Mesendoderm (in vitro differentiated cells): ENCODE measurements around the gene GPHA2.

Source experiments
- DNase-seq: peaks from one replicate; pipeline ENCODE4 v3.0.0; 2013
- H2AK5ac ChIP-seq: 2 replicates; pipeline ENCODE4 v1.6.1; 2013; ENCODE audit warnings: low read length, inconsistent platforms
- H2BK120ac ChIP-seq: 2 replicates; pipeline ENCODE4 v1.6.1; 2013; ENCODE audit warnings: low read depth, mild to moderate bottlenecking, low read length, moderate library complexity, mixed read lengths
- H2BK15ac ChIP-seq: replicated peaks from 2 replicates; pipeline ENCODE4 v1.6.1; 2013; ENCODE audit warnings: low read depth, mild to moderate bottlenecking, moderate library complexity
- H2BK5ac ChIP-seq: 2 replicates; pipeline ENCODE4 v1.6.1; 2013; ENCODE audit warnings: low read length, inconsistent platforms
- H3K18ac ChIP-seq: 2 replicates; pipeline ENCODE4 v1.6.1; 2013; ENCODE audit warnings: mild to moderate bottlenecking, low read length, mixed read lengths
- H3K23ac ChIP-seq: one replicate; pipeline ENCODE4 v1.6.1; 2013; ENCODE audit warnings: low read length
- H3K27ac ChIP-seq: 2 replicates; pipeline ENCODE4 v1.5.1; 2013; ENCODE audit warnings: low read depth, mild to moderate bottlenecking, inconsistent platforms, low read length, moderate library complexity
- H3K27me3 ChIP-seq: 2 replicates; pipeline ENCODE4 v1.6.1; 2013; ENCODE audit warnings: low read length, control low read depth, mild to moderate bottlenecking, inconsistent platforms; ENCODE audit not compliant: insufficient read depth, poor library complexity
- H3K36me3 ChIP-seq: 2 replicates; pipeline ENCODE4 v1.6.1; 2013; ENCODE audit warnings: low read length, inconsistent platforms; ENCODE audit not compliant: control insufficient read depth, insufficient read depth
- H3K4ac ChIP-seq: one replicate; pipeline ENCODE4 v1.6.1; 2013; ENCODE audit warnings: low read depth, mild to moderate bottlenecking, low read length, moderate library complexity
- H3K4me1 ChIP-seq: 2 replicates; pipeline ENCODE4 v1.6.1; 2013; ENCODE audit warnings: low read depth, low read length, inconsistent platforms; ENCODE audit not compliant: control insufficient read depth
- H3K4me2 ChIP-seq: 2 replicates; pipeline ENCODE4 v1.6.1; 2013; ENCODE audit warnings: low read length
- H3K4me3 ChIP-seq: 2 replicates; pipeline ENCODE4 v1.5.1; 2013; ENCODE audit warnings: mild to moderate bottlenecking, low read length
- H3K56ac ChIP-seq: one replicate; pipeline ENCODE4 v1.6.1; 2013; ENCODE audit warnings: low read length
- H3K79me1 ChIP-seq: 2 replicates; pipeline ENCODE4 v1.6.1; 2013; ENCODE audit warnings: low read length, inconsistent platforms
- H3K79me2 ChIP-seq: 2 replicates; pipeline ENCODE4 v1.6.1; 2013; ENCODE audit warnings: mild to moderate bottlenecking, low read length; ENCODE audit not compliant: control insufficient read depth, insufficient read depth
- H3K9ac ChIP-seq: 2 replicates; pipeline ENCODE4 v1.6.1; 2013; ENCODE audit warnings: low read length, inconsistent platforms
- H4K5ac ChIP-seq: one replicate; pipeline ENCODE4 v1.6.1; 2013; ENCODE audit warnings: low read length
- H4K8ac ChIP-seq: one replicate; pipeline ENCODE4 v1.6.1; 2013; ENCODE audit warnings: low read depth, mild to moderate bottlenecking, control low read depth, low read length, moderate library complexity
- WGBS: extraction: QIAGEN DNeasy Blood & Tissue Kit; methylation state at CpG from one replicate; pipeline ENCODE4 v1.1.7; 2013; ENCODE audit warnings: low lambda C conversion rate, missing lambda C conversion rate; ENCODE audit not compliant: insufficient coverage; ENCODE audit errors: extremely low coverage; 5-methylcytosine and 5-hydroxymethylcytosine counted together

Gene GPHA2

DNA sequence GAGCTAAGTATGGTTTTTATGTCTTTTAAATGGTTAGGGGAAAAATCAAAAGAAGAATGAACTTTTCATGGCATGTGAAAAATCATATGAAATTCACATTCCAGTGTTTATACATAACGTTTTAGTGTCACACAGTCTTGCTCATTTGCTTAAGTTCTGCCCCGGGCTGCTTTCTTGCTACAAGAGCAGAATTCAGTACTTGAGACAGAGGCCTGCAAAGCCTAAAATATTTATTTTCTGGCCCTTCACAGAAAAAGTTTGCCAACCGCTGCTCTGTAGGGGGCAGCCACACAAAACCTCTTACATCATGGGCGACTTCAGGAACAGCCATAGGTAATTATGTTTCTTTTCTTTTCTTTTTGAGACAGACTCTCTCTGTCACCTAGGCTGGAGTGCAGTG lies 17.7 kb downstream of the GPHA2 start:
- Histone ChIP-seq H3K23ac (no peak overlapping the region), H3K36me3 (no peaks in the 10 kb centered on the region), H2AK5ac (no peak overlapping the region), H4K8ac (no peak overlapping the region), H3K79me2 (no peaks in the 10 kb centered on the region), H3K4me2 (peak overlapping the region; percentile 47), H3K9ac (peak overlapping the region; percentile 64), H3K79me1 (peaks cover 2% of the 10 kb centered on the region), H3K18ac (no peak overlapping the region), H3K56ac (no peak overlapping the region), H2BK5ac (no peak overlapping the region), H3K27me3 (no peaks in the 10 kb centered on the region), H3K27ac (no peak overlapping the region), H3K4ac (no peak overlapping the region), H2BK15ac (no peak overlapping the region), H2BK120ac (no peak overlapping the region), H3K4me1 (no peaks in the 10 kb centered on the region), H3K4me3 (no peak overlapping the region), H4K5ac (no peak overlapping the region)
- peak; percentile 39 for DNase-seq
- no CpG with 5 or more reads among the region's 4 CpGs for WGBS

DNA sequence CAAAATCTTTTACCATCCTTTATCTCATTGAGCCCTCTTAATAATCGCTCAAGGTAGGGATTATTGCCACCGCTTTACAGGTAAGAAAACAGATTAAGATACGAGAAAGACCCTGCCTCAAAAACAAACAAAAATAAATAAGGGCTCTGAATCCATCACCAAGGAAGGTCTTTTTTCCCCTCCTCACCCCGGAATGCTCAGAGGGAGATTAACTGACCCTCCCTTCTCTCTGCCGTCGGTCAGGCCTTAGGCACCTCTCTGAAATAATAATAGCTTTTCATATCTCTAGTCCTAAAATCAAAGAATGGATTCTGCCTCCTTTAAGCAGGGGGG lies 18.1 kb downstream of the GPHA2 start:
- no CpG with 5 or more reads among the region's 6 CpGs for WGBS
- no peak overlapping the region for H3K23ac ChIP-seq
- no peaks in the 10 kb centered on the region for H3K36me3 ChIP-seq
- H3K4me2 ChIP-seq: peak overlapping the region; percentile 47
- H3K56ac ChIP-seq: peak overlapping the region; percentile 73
- H3K79me1 ChIP-seq: peaks cover 2% of the 10 kb centered on the region
- no peak overlapping the region for H3K27ac ChIP-seq
- no peak overlapping the region for H2BK15ac ChIP-seq
- peak overlapping the region; percentile 20 for H3K4me3 ChIP-seq
- no peaks in the 10 kb centered on the region for H3K4me1 ChIP-seq
- H3K9ac ChIP-seq: peak overlapping the region; percentile 64
- H4K8ac ChIP-seq: no peak overlapping the region
- H2BK5ac ChIP-seq: no peak overlapping the region
- no peak overlapping the region for H3K4ac ChIP-seq
- no peak overlapping the region for H3K18ac ChIP-seq
- no peak overlapping the region for H2AK5ac ChIP-seq
- H4K5ac ChIP-seq: no peak overlapping the region
- DNase-seq: peak; percentile 18
- no peak overlapping the region for H2BK120ac ChIP-seq
- H3K27me3 ChIP-seq: no peaks in the 10 kb centered on the region
- H3K79me2 ChIP-seq: no peaks in the 10 kb centered on the region

DNA sequence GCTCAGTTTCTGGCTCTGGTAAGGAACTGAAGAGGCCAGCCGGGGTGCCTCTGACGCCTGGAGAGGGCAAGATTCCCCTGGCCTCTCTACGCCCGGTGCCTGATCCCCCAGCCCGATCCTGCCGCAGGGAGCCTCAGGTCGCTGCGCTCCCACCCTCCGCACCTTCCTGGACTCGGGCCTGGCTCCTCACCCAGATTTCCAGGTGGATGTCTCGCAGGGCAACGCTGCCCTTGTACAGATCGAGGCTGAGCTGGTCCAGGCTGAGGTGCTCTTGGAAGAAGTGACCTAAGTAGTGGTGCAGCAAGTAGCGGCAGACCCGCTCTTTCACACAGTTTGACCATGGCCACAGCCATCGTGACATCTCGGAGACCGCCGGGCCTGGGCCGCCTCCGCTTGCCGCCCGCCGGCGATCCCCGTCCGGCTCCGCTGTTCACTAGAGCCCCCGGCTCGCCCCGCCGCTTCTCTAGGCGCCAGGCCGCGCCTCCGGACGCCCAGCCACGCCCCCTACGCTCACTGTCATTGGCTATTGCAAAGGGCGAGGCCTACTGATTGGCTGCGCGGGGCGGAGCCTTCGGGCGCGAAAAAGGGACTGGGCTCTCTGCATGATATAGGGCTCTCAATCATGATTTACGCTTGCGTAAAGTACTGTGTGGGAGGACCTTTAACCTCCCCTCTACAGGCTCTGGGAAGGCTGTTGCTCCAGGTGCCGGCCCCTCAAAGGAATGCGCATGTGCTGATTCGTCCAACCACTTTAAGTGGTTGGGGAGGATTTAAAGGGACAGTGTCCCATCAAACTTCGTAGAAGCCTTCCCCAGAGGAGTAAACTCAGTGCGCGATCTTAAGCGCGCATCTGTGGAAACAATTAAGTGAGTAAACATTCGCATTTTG lies 18.7 kb downstream of the GPHA2 start, which contains the start of gene ATG2A:
TSS of gene ATG2A (minus strand) at position 435 of the 888 bp plus-strand sequence. CDS start at position 361, 74 bp downstream.
- Histone ChIP-seq H3K27me3 (no peaks in the 10 kb centered on the region), H2BK5ac (no peak within 1 kb of the TSS), H3K27ac (no peak within 1 kb of the TSS), H3K4me2 (peak within 1 kb of the TSS; percentile 95), H4K8ac (no peak within 1 kb of the TSS), H4K5ac (no peak within 1 kb of the TSS), H3K36me3 (no peaks in the 10 kb centered on the region), H3K23ac (no peak within 1 kb of the TSS), H3K18ac (no peak within 1 kb of the TSS), H3K79me2 (no peaks in the 10 kb centered on the region), H3K79me1 (peaks cover 2% of the 10 kb centered on the region), H3K4me1 (no peaks in the 10 kb centered on the region), H3K4me3 (peak within 1 kb of the TSS; percentile 66), H2AK5ac (no peak within 1 kb of the TSS), H3K4ac (no peak within 1 kb of the TSS), H2BK15ac (no peak within 1 kb of the TSS), H3K9ac (peak within 1 kb of the TSS; percentile 96), H2BK120ac (no peak within 1 kb of the TSS), H3K56ac (peak within 1 kb of the TSS; percentile 90)
- peak; percentile 100 for DNase-seq
- WGBS: no CpG with 5 or more reads among the region's 57 CpGs

DNA sequence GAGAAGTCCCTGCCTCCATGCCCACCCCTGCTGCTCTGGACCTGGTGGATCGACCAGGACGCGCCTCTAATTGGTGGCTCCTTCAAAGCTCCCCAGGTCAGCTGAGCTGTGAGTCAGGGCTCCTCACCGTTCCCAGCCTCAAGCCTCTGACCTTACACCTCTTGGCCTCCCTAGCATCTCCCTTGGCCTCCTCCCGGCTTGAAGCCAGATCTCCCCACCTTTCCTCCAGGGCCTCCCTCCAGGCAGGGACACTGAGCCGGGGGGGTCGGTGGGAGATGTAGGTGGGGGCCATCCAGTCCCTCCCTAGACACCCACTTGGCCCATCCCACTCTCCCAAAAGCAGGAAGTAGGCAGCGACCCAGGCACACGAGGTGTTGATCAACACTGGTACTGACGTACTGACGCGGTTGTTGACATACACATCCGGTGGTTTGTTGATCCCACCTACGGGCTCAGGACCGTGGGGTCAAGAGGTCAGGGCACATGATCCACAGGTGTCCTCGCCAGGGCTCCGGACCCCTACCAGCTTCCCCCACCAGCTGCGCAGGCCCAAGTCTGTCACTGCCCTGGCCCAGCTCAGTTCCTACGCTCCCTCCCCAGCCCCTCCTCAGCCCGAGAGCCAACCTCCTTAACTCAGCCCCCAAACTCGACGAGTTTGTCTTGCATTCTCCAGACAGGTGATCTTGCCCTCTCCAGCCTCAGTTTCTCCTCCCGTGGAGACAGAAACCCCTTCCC lies 19.5 kb downstream of the GPHA2 start:
- no peak overlapping the region for H3K23ac ChIP-seq
- no peak overlapping the region for H4K8ac ChIP-seq
- peak overlapping the region; percentile 96 for H3K9ac ChIP-seq
- peak; percentile 67 for DNase-seq
- WGBS: no CpG with 5 or more reads among the region's 23 CpGs
- H3K79me1 ChIP-seq: peaks cover 2% of the 10 kb centered on the region
- no peaks in the 10 kb centered on the region for H3K79me2 ChIP-seq
- peak overlapping the region; percentile 90 for H3K56ac ChIP-seq
- H3K4me1 ChIP-seq: no peaks in the 10 kb centered on the region
- no peak overlapping the region for H3K27ac ChIP-seq
- no peak overlapping the region for H2BK120ac ChIP-seq
- H3K4ac ChIP-seq: no peak overlapping the region
- no peak overlapping the region for H4K5ac ChIP-seq
- H2BK15ac ChIP-seq: no peak overlapping the region
- no peak overlapping the region for H2AK5ac ChIP-seq
- H3K4me3 ChIP-seq: peak overlapping the region; percentile 66
- H3K18ac ChIP-seq: no peak overlapping the region
- H2BK5ac ChIP-seq: no peak overlapping the region
- H3K4me2 ChIP-seq: peak overlapping the region; percentile 95
- H3K27me3 ChIP-seq: no peaks in the 10 kb centered on the region
- H3K36me3 ChIP-seq: no peaks in the 10 kb centered on the region

DNA sequence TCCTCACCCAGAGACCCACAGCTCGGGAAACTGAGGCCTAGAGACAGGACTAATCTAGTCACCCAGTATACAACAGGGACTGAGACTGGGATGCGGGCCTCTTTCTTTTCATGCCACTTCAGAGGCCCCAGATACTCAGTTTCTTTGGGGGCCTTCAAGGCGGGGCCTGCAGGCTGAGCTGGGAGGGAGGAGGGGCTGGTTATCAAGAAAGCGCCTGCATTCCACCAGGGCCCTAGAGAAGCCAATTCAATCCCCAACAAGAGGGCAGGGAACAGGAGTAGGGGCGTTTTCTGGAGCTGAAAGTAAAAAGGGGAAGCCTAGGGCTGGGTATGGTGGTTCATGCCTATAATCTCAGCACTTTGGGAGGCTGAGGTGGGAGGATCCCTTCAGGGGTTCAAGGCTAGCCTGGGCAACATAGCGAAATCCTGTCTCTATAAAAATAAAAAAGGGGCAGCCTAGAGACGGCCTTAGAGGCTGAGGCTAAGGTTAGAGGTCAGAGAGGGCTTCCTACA lies 20.3 kb downstream of the GPHA2 start:
- Histone ChIP-seq H3K4me1 (no peaks in the 10 kb centered on the region), H3K27ac (no peak overlapping the region), H3K27me3 (no peaks in the 10 kb centered on the region), H3K23ac (no peak overlapping the region), H2BK120ac (no peak overlapping the region), H3K79me2 (no peaks in the 10 kb centered on the region), H3K56ac (peak overlapping the region; percentile 90), H2AK5ac (no peak overlapping the region), H3K9ac (peak overlapping the region; percentile 96), H2BK5ac (no peak overlapping the region), H3K18ac (no peak overlapping the region), H4K8ac (no peak overlapping the region), H4K5ac (no peak overlapping the region), H3K36me3 (peaks cover 2% of the 10 kb centered on the region), H2BK15ac (no peak overlapping the region), H3K4me2 (no peak overlapping the region), H3K79me1 (peaks cover 2% of the 10 kb centered on the region), H3K4ac (no peak overlapping the region), H3K4me3 (no peak overlapping the region)
- no peak for DNase-seq
- WGBS: no CpG with 5 or more reads among the region's 7 CpGs
